HL-60 (cell line): ENCODE results near the gene ALKBH7.
"Not testable (repeated sequence)": the region's sequence is repeated elsewhere in the genome, so short reads cannot be mapped to it uniquely, and the experiment has no call there.

Experiments used
- DNase-seq, 2 experiments: peaks; one replicate each; pipeline ENCODE4 v3.0.0-alpha.2; 2010 to 2020; ENCODE audit warnings: low read depth in 1 of 2, low spot score in 1 of 2
- H3K27ac ChIP-seq: fragments of 250-450 bp; sonication (Bioruptor Pico); replicated peaks from 2 replicates; pipeline ENCODE4 v1.5.1; 2020; ENCODE audit warnings: mild to moderate bottlenecking, moderate library complexity
- H3K27me3 ChIP-seq: fragments of 250-450 bp; sonication (Bioruptor Pico); 2 replicates; pipeline ENCODE4 v1.5.1; 2021; ENCODE audit warnings: mild to moderate bottlenecking, moderate library complexity; ENCODE audit not compliant: insufficient read depth, poor library complexity, severe bottlenecking
- H3K4me3 ChIP-seq: replicated peaks from 2 replicates; pipeline ENCODE4 v1.5.1; 2011; ENCODE audit warnings: mild to moderate bottlenecking, control low read depth, low read length; ENCODE audit not compliant: insufficient read depth
- GABPA ChIP-seq: IDR thresholded peaks from 2 replicates; pipeline ENCODE4 v1.6.1; 2012; ENCODE audit warnings: low read depth
- POLR2AphosphoS5 ChIP-seq: IDR thresholded peaks from 2 replicates; pipeline ENCODE4 v1.6.1; 2012; ENCODE audit warnings: low read depth
- REST ChIP-seq: IDR thresholded peaks from 2 replicates; pipeline ENCODE4 v1.6.1; 2012; ENCODE audit warnings: low read depth; ENCODE audit not compliant: insufficient replicate concordance
- SPI1 ChIP-seq: IDR thresholded peaks from 2 replicates; pipeline ENCODE4 v1.6.1; 2012; ENCODE audit warnings: low read depth, mild to moderate bottlenecking, borderline replicate concordance
- TF ChIP-seq, protein P1 (sequence below): IDR thresholded peaks from one replicate; pipeline ENCODE4 v1.5.1; 2011; ENCODE audit warnings: low read length, control low read depth, inconsistent platforms; ENCODE audit not compliant: insufficient read depth

ALKBH7 gene

GRCh38 chr19:6396305-6396704, 23.7 kb downstream of the ALKBH7 start:
- TF ChIP-seq, protein P1, sequence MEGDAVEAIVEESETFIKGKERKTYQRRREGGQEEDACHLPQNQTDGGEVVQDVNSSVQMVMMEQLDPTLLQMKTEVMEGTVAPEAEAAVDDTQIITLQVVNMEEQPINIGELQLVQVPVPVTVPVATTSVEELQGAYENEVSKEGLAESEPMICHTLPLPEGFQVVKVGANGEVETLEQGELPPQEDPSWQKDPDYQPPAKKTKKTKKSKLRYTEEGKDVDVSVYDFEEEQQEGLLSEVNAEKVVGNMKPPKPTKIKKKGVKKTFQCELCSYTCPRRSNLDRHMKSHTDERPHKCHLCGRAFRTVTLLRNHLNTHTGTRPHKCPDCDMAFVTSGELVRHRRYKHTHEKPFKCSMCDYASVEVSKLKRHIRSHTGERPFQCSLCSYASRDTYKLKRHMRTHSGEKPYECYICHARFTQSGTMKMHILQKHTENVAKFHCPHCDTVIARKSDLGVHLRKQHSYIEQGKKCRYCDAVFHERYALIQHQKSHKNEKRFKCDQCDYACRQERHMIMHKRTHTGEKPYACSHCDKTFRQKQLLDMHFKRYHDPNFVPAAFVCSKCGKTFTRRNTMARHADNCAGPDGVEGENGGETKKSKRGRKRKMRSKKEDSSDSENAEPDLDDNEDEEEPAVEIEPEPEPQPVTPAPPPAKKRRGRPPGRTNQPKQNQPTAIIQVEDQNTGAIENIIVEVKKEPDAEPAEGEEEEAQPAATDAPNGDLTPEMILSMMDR = no peak
- TF ChIP-seq GABPA (no peak), REST (no peak), POLR2AphosphoS5 (no peak), SPI1 (no peak)
- H3K27me3 ChIP-seq = no peaks in the 10 kb centered on the region
- no peak for DNase-seq
- no peak overlapping the region for H3K4me3 ChIP-seq
- no peak overlapping the region for H3K27ac ChIP-seq

- H3K4me3 ChIP-seq, DNase-seq, H3K27me3 ChIP-seq, H3K27ac ChIP-seq: not testable (repeated sequence)
These were observed 27.7 kb downstream of the ALKBH7 start for GRCh38 chr19:6400062-6400944.

- H3K27ac ChIP-seq = no peak overlapping the region
- H3K27me3 ChIP-seq = no peaks in the 10 kb centered on the region
- TF ChIP-seq, protein P1 = no peak
- no peak for TF ChIP-seq POLR2AphosphoS5
- no peak for TF ChIP-seq GABPA
- TF ChIP-seq REST = no peak
- no peak for TF ChIP-seq SPI1
- no peak overlapping the region for H3K4me3 ChIP-seq
- no peak for DNase-seq
These were observed 29.5 kb downstream of the ALKBH7 start for GRCh38 chr19:6402058-6402457.

DNA sequence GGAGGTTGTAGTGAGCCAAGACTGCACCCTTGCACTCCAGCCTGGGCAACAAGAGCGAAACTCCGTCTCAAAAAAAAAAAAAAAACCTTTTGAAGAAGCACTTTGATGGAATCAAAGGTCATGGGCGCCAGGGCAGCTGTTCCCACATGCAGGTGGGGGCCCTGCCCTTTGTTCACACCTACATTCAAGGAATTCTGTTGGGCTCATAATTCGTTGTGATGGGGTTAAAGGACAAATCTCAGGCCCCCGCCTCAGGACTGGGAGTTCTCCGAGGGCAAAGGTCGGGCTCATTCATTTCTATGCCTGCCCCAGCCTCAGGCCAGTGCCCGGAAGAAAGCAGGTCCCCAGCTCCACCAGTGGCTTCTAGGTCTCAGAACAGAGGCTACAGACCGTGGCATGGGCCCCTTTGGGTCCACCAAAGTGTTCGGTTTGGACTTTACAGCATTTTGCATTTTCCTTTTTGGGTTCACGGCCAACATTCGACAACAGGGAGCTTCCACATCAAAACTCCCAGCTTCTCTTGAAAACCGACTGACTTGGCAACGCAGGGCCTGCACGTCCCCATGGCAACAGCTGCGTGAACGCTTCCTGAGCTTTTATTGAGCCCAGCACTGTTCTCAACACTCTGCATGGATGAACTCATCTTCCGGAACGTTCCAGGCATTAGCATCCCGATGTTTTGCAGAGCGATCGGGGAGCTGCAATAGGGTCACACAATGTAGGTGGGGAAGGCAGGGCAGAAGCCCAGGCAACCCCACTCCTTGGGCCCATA, 30.4 kb downstream of the ALKBH7 start:
- no peak for TF ChIP-seq REST
- no peak for TF ChIP-seq POLR2AphosphoS5
- no peak for TF ChIP-seq SPI1
- TF ChIP-seq, protein P1 = no peak
- no peak for TF ChIP-seq GABPA
- DNase-seq = no peak
- no peak overlapping the region for H3K4me3 ChIP-seq
- H3K27me3 ChIP-seq = no peaks in the 10 kb centered on the region
- H3K27ac ChIP-seq = no peak overlapping the region
